HG03175 (cell line): ENCODE results near the gene PIAS1.
"Not testable (repeated sequence)": the region's sequence is repeated elsewhere in the genome, so short reads cannot be mapped to it uniquely, and the experiment has no call there.

Experiments
- ATAC-seq: cut with Tn5 transposase; IDR thresholded peaks from one replicate; pipeline ENCODE4 v1.9.1; 2021; ENCODE audit warnings: mild to moderate bottlenecking, moderate library complexity; ENCODE audit not compliant: unreplicated experiment

PIAS1 gene

DNA sequence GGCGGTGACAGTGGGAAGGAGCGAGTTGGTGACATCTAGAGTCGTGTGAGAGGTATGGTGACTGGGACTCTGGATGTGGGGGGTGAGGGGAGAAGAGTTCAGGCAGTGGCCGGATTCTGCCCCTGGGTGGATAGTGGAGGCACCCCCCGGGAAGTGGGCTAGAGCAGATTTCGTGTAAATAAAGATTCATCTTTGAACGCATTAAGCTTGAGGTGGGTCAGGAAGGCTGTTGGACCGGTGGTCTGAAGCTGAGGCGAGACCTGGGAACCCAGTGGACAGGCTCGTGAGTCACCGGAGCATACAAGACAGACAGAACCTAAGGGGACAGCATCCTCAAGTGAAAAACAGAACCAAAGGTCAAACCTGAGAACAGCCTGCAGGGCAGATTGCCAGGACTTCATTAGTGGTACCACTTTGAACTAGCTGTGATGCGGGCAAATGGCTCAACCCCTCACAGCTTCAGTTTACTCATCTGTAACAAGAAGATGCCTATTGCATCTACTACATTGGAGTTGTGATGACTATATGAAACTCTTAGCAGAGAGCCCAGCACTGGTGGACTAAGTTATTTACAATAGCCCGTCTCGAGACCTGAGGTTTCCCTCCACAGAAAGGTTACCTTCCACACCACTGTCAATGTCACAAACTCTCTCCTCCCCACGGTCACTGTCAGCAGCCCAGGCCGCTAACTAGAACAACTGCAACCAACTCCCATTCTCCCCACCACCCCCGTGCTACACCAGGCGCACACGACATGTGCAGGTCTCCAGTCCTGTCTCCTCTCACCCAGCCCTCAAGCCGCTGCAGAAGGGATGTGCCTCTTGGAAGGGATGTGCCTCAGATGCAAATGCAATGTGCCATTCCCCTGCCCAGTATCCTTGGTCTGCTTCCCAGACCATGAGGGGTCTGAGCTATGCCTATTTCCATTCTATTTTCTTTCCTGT lies 176.3 kb downstream of the PIAS1 start:
- ATAC-seq: no peak

DNA sequence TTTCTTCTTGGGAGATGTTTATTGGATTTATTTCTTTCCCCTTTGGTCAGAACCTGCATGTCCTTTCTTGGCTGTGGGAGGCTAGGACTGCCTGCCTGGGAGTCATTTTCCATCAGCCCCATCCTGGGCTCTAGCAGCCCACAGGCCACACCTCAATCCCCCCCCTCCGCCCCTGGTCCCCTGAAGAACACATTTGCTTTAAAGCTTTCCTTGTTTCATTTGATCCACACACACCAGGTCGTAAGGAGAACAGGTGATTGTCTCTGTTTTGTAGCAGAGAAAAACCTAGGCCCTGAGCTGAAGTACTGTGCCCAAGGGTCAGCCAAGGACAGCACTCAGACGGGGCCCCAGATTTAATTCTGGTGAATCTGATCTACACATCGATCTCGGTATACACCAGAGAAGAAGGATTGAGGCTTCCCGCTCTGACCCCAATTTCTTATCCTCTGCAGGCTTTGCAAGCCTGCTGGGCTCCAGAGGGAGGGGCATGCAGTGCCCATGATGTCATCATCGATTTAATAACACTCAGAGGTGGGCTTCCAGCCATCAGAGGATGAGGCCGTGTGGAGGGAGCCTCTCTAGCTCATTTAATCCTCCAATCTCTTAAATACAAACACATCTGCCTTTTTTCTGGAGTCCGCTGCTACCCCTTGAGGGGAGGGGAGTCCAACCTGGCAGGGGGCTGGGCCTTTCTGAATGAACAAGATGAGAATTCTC lies 177.1 kb downstream of the PIAS1 start:
- ATAC-seq: no peak

DNA sequence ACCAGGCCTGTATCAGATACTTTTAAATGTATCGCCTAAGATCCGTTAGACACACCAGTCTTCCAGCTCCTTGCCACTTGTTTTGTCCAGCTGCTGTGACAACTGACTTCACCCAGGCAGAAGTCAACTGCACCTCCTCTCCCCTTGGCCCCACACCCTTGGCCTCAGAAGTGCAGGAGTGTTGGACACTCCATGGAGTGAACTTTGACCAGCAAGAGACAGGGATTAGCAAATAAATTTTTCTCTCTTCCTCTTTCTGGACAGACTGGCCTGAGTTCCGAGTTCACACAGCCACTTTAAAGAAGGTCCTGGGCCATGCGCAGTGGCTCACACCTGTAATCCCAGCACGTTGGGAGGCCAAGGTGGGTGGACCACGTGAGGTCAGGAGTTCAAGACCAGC lies 178.3 kb downstream of the PIAS1 start:
- no peak for ATAC-seq

DNA sequence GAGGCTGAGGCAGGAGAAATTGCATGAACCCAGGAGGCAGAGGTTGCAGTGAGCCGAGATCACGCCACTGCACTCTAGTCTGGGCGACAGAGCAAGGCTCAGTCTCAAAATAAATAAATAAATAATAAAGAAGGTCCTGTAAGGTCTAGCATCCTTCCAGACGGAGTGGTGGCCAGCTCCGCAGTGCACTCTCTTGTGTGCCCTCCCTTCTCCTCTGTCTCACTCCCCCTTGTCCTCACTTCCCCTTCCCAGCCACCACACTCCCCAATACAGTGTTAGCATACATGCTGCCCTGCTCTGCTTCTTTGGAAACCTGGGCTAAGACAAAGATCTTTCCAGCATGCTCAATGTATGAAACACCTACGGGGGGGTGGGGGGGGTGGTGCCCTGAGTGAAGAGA lies 178.8 kb downstream of the PIAS1 start:
- no peak for ATAC-seq

DNA sequence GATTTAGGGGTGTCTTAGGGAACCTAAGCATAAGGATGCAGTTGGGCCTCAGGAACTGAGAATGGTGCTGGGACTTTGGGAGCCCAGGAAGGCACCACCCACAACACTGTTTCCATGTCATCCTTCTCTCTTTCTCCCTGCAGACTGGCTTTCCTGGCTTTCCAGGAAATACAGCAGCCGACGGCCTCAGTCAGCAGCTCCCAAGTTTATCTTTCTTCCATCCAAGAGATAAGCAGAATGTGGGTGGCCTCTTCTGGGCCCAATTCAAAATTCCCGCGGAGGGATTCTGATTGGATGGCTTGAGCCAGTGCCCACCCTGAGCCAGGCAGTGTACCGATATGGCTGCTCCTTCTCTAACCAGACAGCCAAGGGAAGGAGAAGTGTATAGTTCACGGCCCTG lies 179.9 kb downstream of the PIAS1 start:
- no peak for ATAC-seq

DNA sequence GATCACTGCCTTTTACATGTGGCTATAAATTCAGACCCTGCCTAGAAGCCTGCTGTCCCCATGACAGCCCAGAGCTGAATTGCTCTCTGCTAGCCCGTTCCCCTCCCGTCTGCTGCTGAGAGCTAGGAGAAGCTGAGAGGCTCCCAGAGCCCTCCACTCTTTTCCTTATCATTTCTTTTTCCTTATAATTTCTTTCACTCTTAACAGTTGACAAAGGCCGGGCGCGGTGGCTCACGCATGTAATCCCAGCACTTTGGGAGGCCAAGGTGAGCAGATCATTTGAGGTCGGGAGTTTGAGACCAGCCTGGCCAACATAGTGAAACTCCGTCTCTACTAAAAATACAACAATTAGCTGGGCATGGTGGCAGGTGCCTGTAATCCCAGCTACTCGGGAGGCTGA lies 180.4 kb downstream of the PIAS1 start:
- ATAC-seq: not testable (repeated sequence)

DNA sequence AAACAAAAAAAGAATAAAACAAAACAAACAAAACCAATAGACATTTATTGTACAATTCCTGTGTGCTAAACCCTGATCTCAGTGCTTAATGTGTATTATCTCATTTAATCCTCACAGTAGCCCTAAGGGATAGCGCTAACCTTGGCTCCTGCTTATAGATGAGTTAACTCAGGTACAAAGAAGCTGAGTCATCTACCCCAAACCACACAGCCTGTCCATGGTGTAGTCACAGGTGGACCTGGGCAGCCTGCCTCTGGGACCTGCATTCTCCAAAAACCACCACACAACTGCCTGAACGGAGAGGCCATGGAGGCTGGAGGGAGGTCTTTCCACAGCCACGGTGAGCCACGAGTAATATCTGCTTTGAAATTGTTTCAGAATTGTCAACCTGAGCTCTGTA lies 180.9 kb downstream of the PIAS1 start:
- no peak for ATAC-seq

DNA sequence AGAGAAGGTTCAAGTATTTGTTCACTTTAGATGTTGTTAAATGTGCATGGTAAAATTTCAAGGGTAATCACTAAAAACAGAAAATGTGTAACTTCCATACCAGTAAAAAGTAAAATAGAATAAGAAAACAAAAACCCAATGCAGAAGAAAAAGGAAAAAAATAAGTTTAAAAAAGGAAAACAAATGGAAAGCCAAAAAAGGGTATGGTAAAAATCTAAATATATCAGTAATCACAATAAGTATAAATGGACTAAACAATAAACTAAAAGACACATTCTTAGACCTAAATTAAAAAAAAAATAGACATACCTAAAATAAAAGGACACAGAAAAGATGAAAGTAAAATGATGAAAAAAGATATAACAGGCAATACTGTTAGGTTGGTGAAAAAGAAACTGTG lies 184.9 kb downstream of the PIAS1 start:
- no peak for ATAC-seq

DNA sequence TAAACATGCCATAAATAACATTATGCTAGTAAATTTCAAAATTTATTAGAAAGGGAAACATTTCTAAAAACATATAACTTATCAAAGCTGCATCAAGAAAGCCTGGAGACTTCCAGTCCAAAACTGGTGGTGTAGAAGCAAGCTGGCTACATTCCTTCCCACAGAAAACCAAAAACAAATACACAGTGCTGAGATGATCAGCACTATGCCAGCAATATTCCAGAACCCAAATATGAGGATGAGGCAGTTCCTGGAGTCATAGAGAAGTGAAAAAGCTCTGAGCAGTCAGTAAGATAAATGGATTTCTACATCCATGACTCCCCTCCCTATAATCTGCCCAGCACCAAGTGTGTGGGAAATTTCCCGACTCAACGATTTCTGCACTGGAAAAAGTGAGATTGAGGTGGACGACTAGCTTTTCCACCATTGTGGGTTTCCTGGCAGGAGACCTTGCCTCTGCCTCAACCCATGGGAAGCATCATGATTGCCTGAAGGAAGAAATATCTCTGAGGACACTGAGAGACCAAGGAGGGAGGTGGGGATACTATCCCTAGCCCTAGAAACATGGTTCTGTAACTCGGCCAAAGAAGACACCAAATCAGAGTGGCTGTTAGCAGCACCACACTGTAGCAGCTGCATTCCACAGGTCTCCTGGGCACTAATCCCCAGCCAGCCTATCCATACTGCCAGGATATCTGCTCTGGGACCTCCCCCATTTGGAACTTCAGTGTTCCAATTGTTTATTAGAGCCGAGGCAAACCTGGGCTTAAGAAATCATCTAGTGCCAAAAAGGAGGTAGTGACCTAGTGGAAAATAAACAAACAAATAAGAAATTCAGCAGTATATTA lies 187.2 kb downstream of the PIAS1 start:
- no peak for ATAC-seq
